ENCODE measurements around the gene PRRC2C. TPM values are rescaled to one million over a fixed set of nuclear protein-coding genes. Genes with fewer than 3 reads are reported as not detected.

PRRC2C gene
- total and polyA plus RNA-seq, 3 donors from 2014 or later = 67.0 to 128 (median 114) TPM

- WGBS, 2 donors = 51 to 54% methylated on average over 10 of the region's 10 CpGs
- H3K27me3 ChIP-seq = no peaks in the 10 kb centered on the region
- no peaks in the 10 kb centered on the region for H3K9me3 ChIP-seq
- peak in 1 of 3 experiments; percentile 27 for TF ChIP-seq CTCF (IDR thresholded peaks at IDR 0.05)
- TF ChIP-seq POLR2A (IDR thresholded peaks at IDR 0.05) = no peak
- no peak overlapping the region for H3K4me3 ChIP-seq
- H3K27ac ChIP-seq = no peak overlapping the region
- DNase-seq = peak; percentile 37
- H3K4me1 ChIP-seq = peaks cover 20% of the 10 kb centered on the region
- intact Hi-C loops (cut with DNase I; ENCODE audit: low total_unique reads) = loop anchor here (10.0 kb wide), 1 partner anchor 74 kb away; no protein-coding TSS in a partner anchor
- no peaks in the 10 kb centered on the region for H3K36me3 ChIP-seq (ENCODE audit: low read depth, missing control alignments)
Observed at GRCh38 chr1:171641076-171641864, 155.9 kb downstream of the PRRC2C start.

GRCh38 chr1:171642197-171642596 is 156.9 kb downstream of the PRRC2C start:
- no peak overlapping the region for H3K4me3 ChIP-seq
- TF ChIP-seq CTCF (IDR thresholded peaks at IDR 0.05) (no peak), POLR2A (IDR thresholded peaks at IDR 0.05) (no peak)
- DNase-seq = no peak
- no peak overlapping the region for H3K27ac ChIP-seq
- peaks cover 20% of the 10 kb centered on the region for H3K4me1 ChIP-seq
- WGBS, 2 donors = 92 to 95% methylated on average over 4 of the region's 4 CpGs
- intact Hi-C loops (cut with DNase I; ENCODE audit: low total_unique reads) = loop anchor here (10.0 kb wide), 1 partner anchor 73 kb away; no protein-coding TSS in a partner anchor
- no peaks in the 10 kb centered on the region for H3K27me3 ChIP-seq
- no peaks in the 10 kb centered on the region for H3K36me3 ChIP-seq (ENCODE audit: low read depth, missing control alignments)
- no peaks in the 10 kb centered on the region for H3K9me3 ChIP-seq

Small RNA genes lying within 50 kb of the gene (small RNA-seq; reads per million reads assigned to genes)
- gene CYCSP53 = 0 reads per million in 2 donors

Other genes starting within 250 kb of the PRRC2C start
- 1 to 10 TPM in 1 of 2 donors, not detected in 1; 1.7 TPM for gene FMO1, start 237.0 kb upstream of the PRRC2C start, total RNA-seq
- gene FMO1, start 237.0 kb upstream of the PRRC2C start, polyA plus RNA-seq (ENCODE audit: insufficient read depth, low read depth, low replicate concordance) = 3.7 TPM
- gene FMO4, start 171.3 kb upstream of the PRRC2C start, total RNA-seq = 1 to 10 TPM; 3.1 to 4.2 TPM
- 3.6 TPM for gene FMO4, start 171.3 kb upstream of the PRRC2C start, polyA plus RNA-seq (ENCODE audit: insufficient read depth, low read depth, low replicate concordance)
- gene MYOCOS, start 136.7 kb downstream of the PRRC2C start, total RNA-seq = under 1 TPM; 0.37 to 0.55 TPM
- 0.33 TPM for gene MYOCOS, start 136.7 kb downstream of the PRRC2C start, polyA plus RNA-seq (ENCODE audit: insufficient read depth, low read depth, low replicate concordance)
- gene MYOC, start 167.2 kb downstream of the PRRC2C start, total RNA-seq = 1 to 10 TPM; 1.3 to 3.0 TPM
- gene MYOC, start 167.2 kb downstream of the PRRC2C start, polyA plus RNA-seq (ENCODE audit: insufficient read depth, low read depth, low replicate concordance) = 3.4 TPM

Measured in testis (tissue), 3 donors.